ENCODE data around the gene HOXC12. TPM values are rescaled to one million over a fixed set of nuclear protein-coding genes. Genes with fewer than 3 reads are reported as not detected.

Gene HOXC12
- total and polyA plus RNA-seq, 7 donors = not detected

- H3K27ac ChIP-seq = no peak overlapping the region
- intact Hi-C loops (cut with DNase I) = no loop called here
- TF ChIP-seq POLR2A (IDR thresholded peaks at IDR 0.05) = no peak
- no peak for TF ChIP-seq CTCF (IDR thresholded peaks at IDR 0.05)
- no peak for TF ChIP-seq EP300 (IDR thresholded peaks at IDR 0.05)
- TF ChIP-seq POLR2AphosphoS5 (IDR thresholded peaks at IDR 0.05) = no peak
- H3K9me3 ChIP-seq = no peaks in the 10 kb centered on the region
- WGBS, 2 donors = 6 to 13% methylated on average over 10 of the region's 10 CpGs
- peaks cover 80 to 100% (median 99%) of the 10 kb centered on the region in 3 donors for H3K27me3 ChIP-seq
- DNase-seq = no peak
- peaks cover 0 to 27% (median 14%) of the 10 kb centered on the region in 4 donors for H3K4me1 ChIP-seq
- no peaks in the 10 kb centered on the region for H3K36me3 ChIP-seq
- no peak overlapping the region for H3K4me3 ChIP-seq
Observed at GRCh38 chr12:53950437-53950773, 4.3 kb upstream of the HOXC12 start.

- no peak for TF ChIP-seq POLR2AphosphoS5 (IDR thresholded peaks at IDR 0.05)
- no peak for TF ChIP-seq EP300 (IDR thresholded peaks at IDR 0.05)
- Histone ChIP-seq H3K36me3 (no peaks in the 10 kb centered on the region), H3K27me3 (peaks cover 80 to 100% (median 99%) of the 10 kb centered on the region in 3 donors), H3K27ac (no peak overlapping the region), H3K4me1 (peaks cover 0 to 30% (median 14%) of the 10 kb centered on the region in 4 donors), H3K9me3 (no peaks in the 10 kb centered on the region), H3K4me3 (no peak overlapping the region)
- WGBS, 2 donors = 5 to 10% methylated on average over 34 of the region's 34 CpGs
- no peak for DNase-seq
- intact Hi-C loops (cut with DNase I) = no loop called here
Observed at GRCh38 chr12:53950789-53951576, 3.7 kb upstream of the HOXC12 start.

GRCh38 chr12:53951577-53952334, 2.9 kb upstream of the HOXC12 start:
- Histone ChIP-seq H3K27me3 (peaks cover 81 to 100% (median 99%) of the 10 kb centered on the region in 3 donors), H3K4me3 (no peak overlapping the region), H3K9me3 (no peaks in the 10 kb centered on the region), H3K36me3 (no peaks in the 10 kb centered on the region), H3K4me1 (peaks cover 0 to 33% (median 14%) of the 10 kb centered on the region in 4 donors), H3K27ac (no peak overlapping the region)
- WGBS, 2 donors = 4 to 12% methylated on average over 47 of the region's 47 CpGs
- intact Hi-C loops (cut with DNase I) = no loop called here
- DNase-seq = no peak
- no peak for TF ChIP-seq EP300 (IDR thresholded peaks at IDR 0.05)
- TF ChIP-seq CTCF (IDR thresholded peaks at IDR 0.05) = no peak
- no peak for TF ChIP-seq POLR2AphosphoS5 (IDR thresholded peaks at IDR 0.05)
- TF ChIP-seq POLR2A (IDR thresholded peaks at IDR 0.05) = no peak

- H3K27ac ChIP-seq = no peak overlapping the region
- no peaks in the 10 kb centered on the region for H3K9me3 ChIP-seq
- WGBS, 2 donors = 6 to 8% methylated on average over 13 of the region's 13 CpGs
- no peak overlapping the region for H3K4me3 ChIP-seq
- no peak for TF ChIP-seq EP300 (IDR thresholded peaks at IDR 0.05)
- no peaks in the 10 kb centered on the region for H3K36me3 ChIP-seq
- intact Hi-C loops (cut with DNase I) = no loop called here
- no peak for DNase-seq
- peaks cover 0 to 33% (median 14%) of the 10 kb centered on the region in 4 donors for H3K4me1 ChIP-seq
- H3K27me3 ChIP-seq = peaks cover 81 to 100% (median 99%) of the 10 kb centered on the region in 3 donors
Observed at GRCh38 chr12:53952335-53952694, 2.4 kb upstream of the HOXC12 start.

GRCh38 chr12:53952871-53953734, 1.6 kb upstream of the HOXC12 start:
- Histone ChIP-seq H3K9me3 (no peaks in the 10 kb centered on the region), H3K36me3 (no peaks in the 10 kb centered on the region), H3K4me3 (no peak overlapping the region), H3K27me3 (peaks cover 84 to 100% (median 99%) of the 10 kb centered on the region in 3 donors), H3K27ac (no peak overlapping the region), H3K4me1 (peaks cover 0 to 33% (median 14%) of the 10 kb centered on the region in 4 donors)
- no peak for DNase-seq
- TF ChIP-seq POLR2AphosphoS5 (IDR thresholded peaks at IDR 0.05) = no peak
- TF ChIP-seq POLR2A (IDR thresholded peaks at IDR 0.05) = no peak
- no peak for TF ChIP-seq EP300 (IDR thresholded peaks at IDR 0.05)
- TF ChIP-seq CTCF (IDR thresholded peaks at IDR 0.05) = no peak
- WGBS, 2 donors = 5 to 6% methylated on average over 38 of the region's 38 CpGs
- intact Hi-C loops (cut with DNase I) = no loop called here
